RWPE2 (cell line): ENCODE data around the gene BCL2L11.

Experiments used
- ATAC-seq: fragments of 200-7000 bp; cut with Tn5 transposase; 3 replicates; pipeline ENCODE4 v1.9.1; 2021; ENCODE audit warnings: low read depth
- DNase-seq: peaks from one replicate; pipeline ENCODE4 v3.0.0-alpha.2; 2020; ENCODE audit warnings: low spot score
- H3K27ac ChIP-seq: fragments of 450-650 bp; 2 replicates; pipeline ENCODE4 v1.5.1; 2017; ENCODE audit warnings: mild to moderate bottlenecking; ENCODE audit not compliant: poor library complexity, severe bottlenecking
- H3K27me3 ChIP-seq: fragments of 250-450 bp; sonication (Bioruptor Pico); 2 replicates; pipeline ENCODE4 v1.5.1; 2021; ENCODE audit warnings: mild to moderate bottlenecking, moderate library complexity; ENCODE audit not compliant: insufficient read depth, poor library complexity, severe bottlenecking
- H3K36me3 ChIP-seq: fragments of 250-450 bp; sonication (Bioruptor Pico); 2 replicates; pipeline ENCODE4 v1.5.1; 2020; ENCODE audit warnings: low read depth, mild to moderate bottlenecking, moderate library complexity
- H3K4me1 ChIP-seq: fragments of 250-450 bp; sonication (Bioruptor Pico); 2 replicates; pipeline ENCODE4 v1.5.1; 2021; ENCODE audit warnings: mild to moderate bottlenecking, moderate library complexity; ENCODE audit not compliant: insufficient read depth, poor library complexity, severe bottlenecking
- H3K4me3 ChIP-seq: fragments of 250-450 bp; sonication (Bioruptor Pico); 2 replicates; pipeline ENCODE4 v1.5.1; 2021; ENCODE audit warnings: mild to moderate bottlenecking, moderate library complexity; ENCODE audit not compliant: severe bottlenecking
- H3K9me3 ChIP-seq: fragments of 250-450 bp; sonication (Bioruptor Pico); 2 replicates; pipeline ENCODE4 v1.5.1; 2021; ENCODE audit warnings: mild to moderate bottlenecking, moderate library complexity; ENCODE audit not compliant: severe bottlenecking
- CTCF ChIP-seq: fragments of 450-650 bp; IDR thresholded peaks from one replicate; pipeline ENCODE4 v1.5.1; 2017; ENCODE audit warnings: mild to moderate bottlenecking, moderate library complexity; ENCODE audit not compliant: poor library complexity, severe bottlenecking

Gene BCL2L11

GRCh38 chr2:111160758-111161157 lies 40.0 kb downstream of the BCL2L11 start:
- Histone ChIP-seq H3K4me1 (peaks cover 9% of the 10 kb centered on the region), H3K4me3 (no peak overlapping the region), H3K9me3 (no peaks in the 10 kb centered on the region), H3K36me3 (peaks cover 7% of the 10 kb centered on the region), H3K27me3 (no peaks in the 10 kb centered on the region), H3K27ac (peak overlapping the region; percentile 3)
- ATAC-seq (peak; percentile 98), DNase-seq (no peak)
- no peak for TF ChIP-seq CTCF

- Histone ChIP-seq H3K4me3 (no peak overlapping the region), H3K27ac (no peak overlapping the region), H3K36me3 (peaks cover 7% of the 10 kb centered on the region), H3K9me3 (no peaks in the 10 kb centered on the region), H3K27me3 (no peaks in the 10 kb centered on the region), H3K4me1 (peaks cover 4% of the 10 kb centered on the region)
- no peak for TF ChIP-seq CTCF
- DNase-seq (no peak), ATAC-seq (no peak)
These were observed 41.3 kb downstream of the BCL2L11 start for GRCh38 chr2:111161971-111162370.

GRCh38 chr2:111162718-111163331 lies 42.1 kb downstream of the BCL2L11 start:
- TF ChIP-seq CTCF: no peak
- ATAC-seq (no peak), DNase-seq (no peak)
- Histone ChIP-seq H3K36me3 (peaks cover 7% of the 10 kb centered on the region), H3K4me3 (no peak overlapping the region), H3K9me3 (no peaks in the 10 kb centered on the region), H3K4me1 (peaks cover 4% of the 10 kb centered on the region), H3K27ac (no peak overlapping the region), H3K27me3 (no peaks in the 10 kb centered on the region)

GRCh38 chr2:111164078-111164477 lies 43.4 kb downstream of the BCL2L11 start:
- Histone ChIP-seq H3K9me3 (no peaks in the 10 kb centered on the region), H3K4me3 (no peak overlapping the region), H3K27me3 (no peaks in the 10 kb centered on the region), H3K4me1 (peaks cover 12% of the 10 kb centered on the region), H3K36me3 (peaks cover 7% of the 10 kb centered on the region), H3K27ac (no peak overlapping the region)
- no peak for TF ChIP-seq CTCF
- ATAC-seq: no peak
- no peak for DNase-seq

GRCh38 chr2:111165084-111165483 lies 44.4 kb downstream of the BCL2L11 start:
- Histone ChIP-seq H3K4me3 (no peak overlapping the region), H3K9me3 (no peaks in the 10 kb centered on the region), H3K36me3 (peaks cover 7% of the 10 kb centered on the region), H3K27ac (no peak overlapping the region), H3K4me1 (peaks cover 12% of the 10 kb centered on the region), H3K27me3 (no peaks in the 10 kb centered on the region)
- no peak for ATAC-seq
- DNase-seq: no peak
- no peak for TF ChIP-seq CTCF
